ENCODE data around the gene ITGA2.
A peak's percentile ranks its signal among the peaks of the same experiment; 100 is the strongest.

GRCh38 chr5:52943285-52943684, 45.9 kb upstream of the ITGA2 start:
- TF ChIP-seq, protein P1, sequence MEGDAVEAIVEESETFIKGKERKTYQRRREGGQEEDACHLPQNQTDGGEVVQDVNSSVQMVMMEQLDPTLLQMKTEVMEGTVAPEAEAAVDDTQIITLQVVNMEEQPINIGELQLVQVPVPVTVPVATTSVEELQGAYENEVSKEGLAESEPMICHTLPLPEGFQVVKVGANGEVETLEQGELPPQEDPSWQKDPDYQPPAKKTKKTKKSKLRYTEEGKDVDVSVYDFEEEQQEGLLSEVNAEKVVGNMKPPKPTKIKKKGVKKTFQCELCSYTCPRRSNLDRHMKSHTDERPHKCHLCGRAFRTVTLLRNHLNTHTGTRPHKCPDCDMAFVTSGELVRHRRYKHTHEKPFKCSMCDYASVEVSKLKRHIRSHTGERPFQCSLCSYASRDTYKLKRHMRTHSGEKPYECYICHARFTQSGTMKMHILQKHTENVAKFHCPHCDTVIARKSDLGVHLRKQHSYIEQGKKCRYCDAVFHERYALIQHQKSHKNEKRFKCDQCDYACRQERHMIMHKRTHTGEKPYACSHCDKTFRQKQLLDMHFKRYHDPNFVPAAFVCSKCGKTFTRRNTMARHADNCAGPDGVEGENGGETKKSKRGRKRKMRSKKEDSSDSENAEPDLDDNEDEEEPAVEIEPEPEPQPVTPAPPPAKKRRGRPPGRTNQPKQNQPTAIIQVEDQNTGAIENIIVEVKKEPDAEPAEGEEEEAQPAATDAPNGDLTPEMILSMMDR (IDR thresholded peaks at IDR 0.05 in 2 of 3, conservative IDR thresholded peaks at IDR 0.05 in 1 of 3; ENCODE audit: borderline replicate concordance in 1 of 3, insufficient read depth in 1 of 3, low read depth in 2 of 3, low read length in 2 of 3), result peak; percentile 12 to 37 (median 23); a peak in 4 of 6 replicates
- TF ChIP-seq SP1 (IDR thresholded peaks at IDR 0.05; ENCODE audit: low read depth), result no peak
- no peak for TF ChIP-seq ELF1 (IDR thresholded peaks at IDR 0.05; ENCODE audit: borderline replicate concordance, low read depth)
- TF ChIP-seq EGR1 (IDR thresholded peaks at IDR 0.05; ENCODE audit: low read depth), result no peak
- TF ChIP-seq, protein P2, sequence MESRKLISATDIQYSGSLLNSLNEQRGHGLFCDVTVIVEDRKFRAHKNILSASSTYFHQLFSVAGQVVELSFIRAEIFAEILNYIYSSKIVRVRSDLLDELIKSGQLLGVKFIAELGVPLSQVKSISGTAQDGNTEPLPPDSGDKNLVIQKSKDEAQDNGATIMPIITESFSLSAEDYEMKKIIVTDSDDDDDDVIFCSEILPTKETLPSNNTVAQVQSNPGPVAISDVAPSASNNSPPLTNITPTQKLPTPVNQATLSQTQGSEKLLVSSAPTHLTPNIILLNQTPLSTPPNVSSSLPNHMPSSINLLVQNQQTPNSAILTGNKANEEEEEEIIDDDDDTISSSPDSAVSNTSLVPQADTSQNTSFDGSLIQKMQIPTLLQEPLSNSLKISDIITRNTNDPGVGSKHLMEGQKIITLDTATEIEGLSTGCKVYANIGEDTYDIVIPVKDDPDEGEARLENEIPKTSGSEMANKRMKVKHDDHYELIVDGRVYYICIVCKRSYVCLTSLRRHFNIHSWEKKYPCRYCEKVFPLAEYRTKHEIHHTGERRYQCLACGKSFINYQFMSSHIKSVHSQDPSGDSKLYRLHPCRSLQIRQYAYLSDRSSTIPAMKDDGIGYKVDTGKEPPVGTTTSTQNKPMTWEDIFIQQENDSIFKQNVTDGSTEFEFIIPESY (IDR thresholded peaks at IDR 0.05; ENCODE audit: extremely low read depth, insufficient replicate concordance, low read length), result no peak
- no peak for TF ChIP-seq YY1 (IDR thresholded peaks at IDR 0.05; ENCODE audit: extremely low read depth, insufficient replicate concordance, low read depth, low read length)
- TF ChIP-seq CEBPB (IDR thresholded peaks at IDR 0.05; ENCODE audit: low read depth), result no peak
- TF ChIP-seq, protein P3, sequence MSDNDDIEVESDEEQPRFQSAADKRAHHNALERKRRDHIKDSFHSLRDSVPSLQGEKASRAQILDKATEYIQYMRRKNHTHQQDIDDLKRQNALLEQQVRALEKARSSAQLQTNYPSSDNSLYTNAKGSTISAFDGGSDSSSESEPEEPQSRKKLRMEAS (IDR thresholded peaks at IDR 0.05), result no peak
- no peak for TF ChIP-seq POLR2AphosphoS5 (IDR thresholded peaks at IDR 0.05; ENCODE audit: low read depth, low read length)
- TF ChIP-seq POLR2A (IDR thresholded peaks at IDR 0.05; ENCODE audit: borderline replicate concordance, extremely low read depth, insufficient read depth, insufficient read length), result no peak
